Measurements from ENCODE around the gene GARIN3.

GARIN3 gene

GRCh38 chr5:157166214-157167213 lies at the start of gene GARIN3:
GARIN3 (minus strand) TSS chr5:157166264; CDS start chr5:157166168, 96 bp downstream.
- ChIA-PET POLR2A (interaction anchor here (1.0 kb wide), 1 partner anchor 24 kb away, joined by 3 read pairs; the partner anchor contains the start of gene MED7), CTCF (interaction anchor here (0.5 to 0.8 kb wide), 5 partner anchors 17 to 411 kb away, joined by 3 to 4 read pairs (median 3); no protein-coding TSS in a partner anchor)
- Histone ChIP-seq H3K9me3 (ENCODE audit: control insufficient read depth, insufficient read depth, low read depth, low read length) (no peaks in the 10 kb centered on the region), H3K4me3 (ENCODE audit: low read depth, low read length) (no peak within 1 kb of the TSS), H3K27ac (ENCODE audit: extremely low read depth, low read depth, low read length) (no peak within 1 kb of the TSS), H3K4me1 (ENCODE audit: control insufficient read depth, insufficient read depth, low read length) (no peaks in the 10 kb centered on the region), H3K36me3 (ENCODE audit: control insufficient read depth in 2 of 2, insufficient read depth in 1 of 2, low read length in 2 of 2) (no peaks in the 10 kb centered on the region)
- TF ChIP-seq SP7 (tag by site-specific recombination; IDR thresholded peaks at IDR 0.05) (no peak), ZNF596 (tag by site-specific recombination; IDR thresholded peaks at IDR 0.05) (no peak), ZBTB49 (tag by site-specific recombination; IDR thresholded peaks at IDR 0.05; ENCODE audit: low read depth) (no peak), KLF8 (tag by site-specific recombination; IDR thresholded peaks at IDR 0.05) (no peak), ZNF280D (tag by site-specific recombination; IDR thresholded peaks at IDR 0.05) (no peak), ZFP37 (tag by site-specific recombination; IDR thresholded peaks at IDR 0.05) (no peak), ZNF18 (tag by site-specific recombination; IDR thresholded peaks at IDR 0.05) (no peak), ZNF558 (tag by site-specific recombination; IDR thresholded peaks at IDR 0.05) (no peak), ZNF140 (tag by site-specific recombination; IDR thresholded peaks at IDR 0.05) (no peak), ZNF571 (tag by site-specific recombination; IDR thresholded peaks at IDR 0.05) (no peak), ZNF138 (tag by site-specific recombination; IDR thresholded peaks at IDR 0.05; ENCODE audit: borderline replicate concordance) (no peak), ZNF660 (tag by site-specific recombination; IDR thresholded peaks at IDR 0.05) (no peak), ZNF274 (IDR thresholded peaks at IDR 0.05; ENCODE audit: low read length) (no peak), ZNF274 (tag by site-specific recombination; IDR thresholded peaks at IDR 0.05; ENCODE audit: borderline replicate concordance) (no peak), ZNF416 (tag by site-specific recombination; IDR thresholded peaks at IDR 0.05) (no peak), ZNF639 (tag by site-specific recombination; IDR thresholded peaks at IDR 0.05) (no peak), ZSCAN18 (tag by site-specific recombination; IDR thresholded peaks at IDR 0.05) (no peak), ZNF335 (tag by site-specific recombination; conservative IDR thresholded peaks at IDR 0.05) (no peak), ZNF24 (tag by site-specific recombination; IDR thresholded peaks at IDR 0.05) (no peak), ZBTB7A (tag by site-specific recombination; IDR thresholded peaks at IDR 0.05; ENCODE audit: low read depth) (no peak)

Measured in HEK293 (cell line).